GM06990 (cell line): ENCODE data around the gene SLC41A3.
"Not testable (repeated sequence)": the region's sequence is repeated elsewhere in the genome, so short reads cannot be mapped to it uniquely, and the experiment has no call there.

Experiments used
- DNase-seq: peaks from one replicate; pipeline ENCODE4 v3.0.0-alpha.2; 2011; ENCODE audit not compliant: insufficient read length; ENCODE audit errors: extremely low read depth
- H3K27me3 ChIP-seq: replicated peaks from 2 replicates; pipeline ENCODE4 v1.6.0; 2011; ENCODE audit warnings: low read length; ENCODE audit not compliant: control insufficient read depth, insufficient read depth
- H3K36me3 ChIP-seq: 2 replicates; pipeline ENCODE4 v1.5.1; 2011; ENCODE audit warnings: low read length; ENCODE audit not compliant: control insufficient read depth, insufficient read depth
- H3K4me3 ChIP-seq: replicated peaks from 2 replicates; pipeline ENCODE4 v1.5.1; 2011; ENCODE audit warnings: low read depth, mild to moderate bottlenecking, control low read depth, low read length
- TF ChIP-seq, protein P1 (sequence below): IDR thresholded peaks from 2 replicates; pipeline ENCODE4 v1.5.1; 2011; ENCODE audit warnings: low read length, control low read depth, mild to moderate bottlenecking, inconsistent platforms; ENCODE audit not compliant: insufficient read depth, poor library complexity, severe bottlenecking

The SLC41A3 gene

DNA sequence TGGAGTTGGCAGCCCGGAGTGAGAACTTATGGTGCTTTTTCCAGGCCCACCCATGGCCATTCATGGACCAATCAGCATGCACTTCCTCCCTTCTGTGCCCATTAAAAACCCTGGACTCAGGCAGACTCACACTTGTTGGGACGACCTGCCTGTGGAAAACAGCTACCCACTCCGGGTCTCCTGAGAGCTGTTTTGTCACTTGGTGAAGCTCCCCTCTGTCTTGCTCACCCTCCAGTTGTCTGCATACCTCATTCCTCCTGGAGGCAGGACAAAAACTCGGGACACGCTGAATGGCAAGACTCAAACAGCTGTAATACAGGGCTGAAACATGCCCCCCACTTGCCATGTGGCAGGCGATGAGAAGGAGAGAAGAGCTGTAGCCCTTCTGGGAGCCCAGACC, 79.7 kb downstream of the SLC41A3 start:
- Histone ChIP-seq H3K4me3 (no peak overlapping the region), H3K36me3 (peaks cover 6% of the 10 kb centered on the region), H3K27me3 (no peaks in the 10 kb centered on the region)
- TF ChIP-seq, protein P1, sequence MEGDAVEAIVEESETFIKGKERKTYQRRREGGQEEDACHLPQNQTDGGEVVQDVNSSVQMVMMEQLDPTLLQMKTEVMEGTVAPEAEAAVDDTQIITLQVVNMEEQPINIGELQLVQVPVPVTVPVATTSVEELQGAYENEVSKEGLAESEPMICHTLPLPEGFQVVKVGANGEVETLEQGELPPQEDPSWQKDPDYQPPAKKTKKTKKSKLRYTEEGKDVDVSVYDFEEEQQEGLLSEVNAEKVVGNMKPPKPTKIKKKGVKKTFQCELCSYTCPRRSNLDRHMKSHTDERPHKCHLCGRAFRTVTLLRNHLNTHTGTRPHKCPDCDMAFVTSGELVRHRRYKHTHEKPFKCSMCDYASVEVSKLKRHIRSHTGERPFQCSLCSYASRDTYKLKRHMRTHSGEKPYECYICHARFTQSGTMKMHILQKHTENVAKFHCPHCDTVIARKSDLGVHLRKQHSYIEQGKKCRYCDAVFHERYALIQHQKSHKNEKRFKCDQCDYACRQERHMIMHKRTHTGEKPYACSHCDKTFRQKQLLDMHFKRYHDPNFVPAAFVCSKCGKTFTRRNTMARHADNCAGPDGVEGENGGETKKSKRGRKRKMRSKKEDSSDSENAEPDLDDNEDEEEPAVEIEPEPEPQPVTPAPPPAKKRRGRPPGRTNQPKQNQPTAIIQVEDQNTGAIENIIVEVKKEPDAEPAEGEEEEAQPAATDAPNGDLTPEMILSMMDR, result no peak
- no peak for DNase-seq

DNA sequence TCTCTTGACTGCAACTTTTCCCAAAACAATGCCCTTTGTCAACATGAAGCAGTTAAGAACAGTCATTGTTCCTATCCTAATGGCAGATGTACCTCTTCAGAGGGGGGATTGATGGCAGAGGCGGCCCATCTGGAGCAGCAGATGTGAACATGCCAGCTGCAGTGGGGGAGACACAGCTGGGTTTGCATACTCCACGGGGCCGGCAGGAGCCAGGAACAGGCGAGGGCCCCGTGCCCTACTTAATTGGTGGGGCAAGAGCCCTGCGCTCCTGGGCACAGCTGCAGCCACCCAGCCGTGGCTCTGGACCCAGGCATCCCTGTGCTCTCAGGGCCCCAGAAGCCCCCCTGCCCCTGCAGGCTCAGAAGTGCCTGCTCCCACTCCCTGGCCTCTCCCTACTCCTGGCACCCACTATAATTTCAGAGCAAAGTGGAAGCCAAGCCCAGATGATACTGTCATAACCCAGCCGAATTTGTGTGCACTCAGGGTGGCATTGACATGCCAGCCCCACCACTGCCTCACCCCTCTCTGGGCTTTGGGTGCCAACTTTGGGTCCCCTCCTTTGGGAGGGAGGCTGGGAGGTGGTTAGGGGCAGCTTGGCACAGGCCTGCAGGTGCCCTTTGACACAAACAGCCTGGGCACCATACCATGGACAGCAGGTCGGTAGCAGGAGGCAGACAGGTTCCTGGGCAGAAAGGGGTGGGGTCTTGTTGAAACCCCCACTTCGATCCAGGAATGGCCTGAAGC, 80.3 kb downstream of the SLC41A3 start:
- TF ChIP-seq, protein P1, result no peak
- Histone ChIP-seq H3K27me3 (no peaks in the 10 kb centered on the region), H3K36me3 (peaks cover 6% of the 10 kb centered on the region), H3K4me3 (no peak overlapping the region)
- DNase-seq, result no peak

DNA sequence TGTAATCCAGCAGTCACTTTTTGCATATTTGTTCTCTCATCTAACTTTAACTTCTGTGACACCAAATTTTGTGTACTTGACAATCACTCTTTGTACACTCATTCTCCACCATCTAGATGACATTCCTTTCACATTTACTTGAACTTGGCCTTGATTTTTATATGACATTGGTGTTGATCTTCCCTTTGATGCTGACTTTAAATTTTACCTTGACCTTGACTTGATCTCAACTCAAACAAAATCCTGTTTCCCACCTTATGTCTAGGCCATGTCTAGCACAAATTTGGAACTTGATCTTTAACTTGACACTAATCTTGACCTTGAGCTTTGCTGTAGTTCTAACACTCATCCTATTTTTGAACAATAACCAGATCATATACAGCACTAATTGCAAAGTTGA, 81.7 kb downstream of the SLC41A3 start:
- peaks cover 3% of the 10 kb centered on the region; the same call in 1 of the 2 replicates for H3K36me3 ChIP-seq
- no peaks in the 10 kb centered on the region for H3K27me3 ChIP-seq
- TF ChIP-seq, protein P1, result no peak
- no peak for DNase-seq
- no peak overlapping the region for H3K4me3 ChIP-seq

DNA sequence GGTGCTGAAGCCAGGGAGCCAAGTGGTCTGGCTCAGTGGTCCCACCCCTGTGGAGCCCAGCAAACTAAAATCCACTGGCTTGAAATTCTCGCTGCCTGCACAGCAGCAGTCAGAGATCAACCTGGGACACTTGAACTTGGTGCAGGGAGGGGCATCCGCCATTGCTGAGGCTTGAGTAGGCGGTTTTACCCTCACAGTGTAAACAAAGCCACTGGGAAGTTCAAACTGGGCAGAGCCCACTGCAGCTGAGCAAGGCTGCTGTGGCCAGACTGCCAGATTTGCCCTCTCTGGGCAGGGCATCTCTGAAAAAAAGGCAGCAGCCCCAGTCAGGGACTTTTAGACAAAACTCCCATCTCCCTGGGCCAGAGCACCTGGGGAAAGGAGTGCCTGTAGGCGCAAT, 87.2 kb downstream of the SLC41A3 start:
- DNase-seq, H3K27me3 ChIP-seq, H3K4me3 ChIP-seq, H3K36me3 ChIP-seq: not testable (repeated sequence)

DNA sequence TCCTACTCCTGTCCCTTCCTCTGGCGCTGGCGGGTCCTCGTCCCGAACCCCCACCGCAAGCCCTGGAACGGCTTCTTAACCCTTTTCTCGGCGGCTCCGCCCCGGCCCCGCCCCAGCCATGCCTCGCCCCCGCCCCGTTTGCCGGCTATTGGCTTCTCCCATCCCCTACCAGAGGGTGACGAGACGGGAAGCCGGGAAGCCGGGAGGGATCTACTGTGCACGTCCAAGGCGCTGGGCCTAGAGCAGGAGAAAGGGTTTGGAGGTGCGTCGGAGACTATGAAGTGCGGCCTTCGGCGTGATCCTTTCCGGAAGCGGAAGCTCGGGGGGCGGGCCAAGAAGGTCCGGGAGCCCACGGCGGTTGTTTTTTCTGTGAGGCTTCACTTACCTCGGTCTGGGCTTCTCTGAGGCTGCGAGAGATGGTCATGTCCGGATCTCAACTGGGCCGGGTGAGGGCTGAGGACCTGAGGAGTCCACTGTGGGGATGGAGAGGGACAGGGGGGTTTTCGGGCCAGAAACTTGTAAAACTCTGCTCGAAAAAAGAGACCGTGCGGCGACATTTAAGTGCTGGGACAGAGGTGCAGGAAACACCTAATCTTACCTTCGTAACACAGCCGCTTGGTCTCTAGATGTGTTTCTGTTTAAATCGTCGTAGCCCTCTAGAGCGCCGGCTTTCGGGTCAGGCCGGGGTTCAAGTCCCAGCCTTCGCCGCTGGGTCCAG, 93.5 kb downstream of the SLC41A3 start:
- Histone ChIP-seq H3K4me3 (no peak overlapping the region), H3K27me3 (no peaks in the 10 kb centered on the region), H3K36me3 (no peaks in the 10 kb centered on the region)
- TF ChIP-seq, protein P1, result no peak
- DNase-seq, result no peak

DNA sequence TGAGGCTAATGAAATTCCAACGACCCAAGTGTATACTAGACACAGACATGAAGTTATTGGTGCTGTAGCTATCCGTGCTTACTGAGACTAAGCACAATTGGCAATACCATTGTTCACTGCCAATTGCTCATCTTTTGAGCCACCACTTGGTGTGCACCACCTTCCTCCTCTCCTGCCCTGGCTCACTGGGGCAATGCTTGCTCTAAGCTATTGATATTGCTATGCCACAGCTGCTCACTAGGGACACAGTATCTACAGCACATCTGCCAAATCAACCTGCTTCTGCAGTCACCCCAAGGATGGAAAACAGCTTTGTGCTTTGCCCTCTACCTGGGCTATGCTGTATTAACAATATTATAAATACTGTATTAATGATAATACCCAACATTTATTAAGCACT, 99.0 kb downstream of the SLC41A3 start:
- not testable (repeated sequence) for H3K4me3 ChIP-seq, H3K27me3 ChIP-seq, DNase-seq, H3K36me3 ChIP-seq

DNA sequence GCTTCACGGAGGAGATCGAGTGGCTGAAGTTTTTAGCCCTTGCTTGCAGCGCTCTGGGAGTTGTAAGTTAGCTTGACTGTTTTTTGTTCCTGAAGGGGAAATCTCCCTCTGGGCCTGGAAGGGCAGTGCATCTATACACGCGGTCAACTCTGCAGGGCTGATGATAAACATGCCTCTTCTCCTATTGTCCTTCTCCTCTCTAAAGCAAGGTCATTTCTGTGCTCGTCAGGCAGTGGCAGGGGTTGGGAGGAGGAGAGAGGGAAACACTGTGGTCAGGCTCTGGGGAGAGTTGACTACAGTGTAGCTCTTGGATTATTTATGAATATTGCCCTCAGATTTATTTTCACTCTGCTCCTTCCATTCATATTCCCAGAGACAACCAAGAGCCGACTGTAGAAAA, 106.8 kb downstream of the SLC41A3 start:
- not testable (repeated sequence) for H3K27me3 ChIP-seq, H3K36me3 ChIP-seq, DNase-seq, H3K4me3 ChIP-seq

DNA sequence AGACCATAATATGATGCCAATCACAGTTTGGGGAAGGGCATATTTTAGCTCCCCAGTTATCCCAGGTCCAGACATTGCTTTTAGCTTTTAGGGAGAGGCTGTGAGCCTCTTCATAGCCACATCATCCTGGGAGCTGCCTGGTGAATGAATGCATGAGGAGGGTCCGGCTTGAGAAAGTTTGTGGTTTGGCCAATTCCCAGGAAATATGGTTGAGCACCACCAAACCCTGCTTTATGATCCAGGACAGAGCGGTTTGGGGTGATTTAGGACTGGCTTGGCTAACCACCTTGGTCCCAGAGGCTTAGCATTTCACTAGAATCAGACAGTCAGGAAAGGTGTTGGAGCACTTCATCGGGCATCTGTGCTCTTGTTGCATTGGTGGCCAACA, 107.9 kb downstream of the SLC41A3 start:
- not testable (repeated sequence) for H3K27me3 ChIP-seq, H3K4me3 ChIP-seq, DNase-seq, H3K36me3 ChIP-seq

DNA sequence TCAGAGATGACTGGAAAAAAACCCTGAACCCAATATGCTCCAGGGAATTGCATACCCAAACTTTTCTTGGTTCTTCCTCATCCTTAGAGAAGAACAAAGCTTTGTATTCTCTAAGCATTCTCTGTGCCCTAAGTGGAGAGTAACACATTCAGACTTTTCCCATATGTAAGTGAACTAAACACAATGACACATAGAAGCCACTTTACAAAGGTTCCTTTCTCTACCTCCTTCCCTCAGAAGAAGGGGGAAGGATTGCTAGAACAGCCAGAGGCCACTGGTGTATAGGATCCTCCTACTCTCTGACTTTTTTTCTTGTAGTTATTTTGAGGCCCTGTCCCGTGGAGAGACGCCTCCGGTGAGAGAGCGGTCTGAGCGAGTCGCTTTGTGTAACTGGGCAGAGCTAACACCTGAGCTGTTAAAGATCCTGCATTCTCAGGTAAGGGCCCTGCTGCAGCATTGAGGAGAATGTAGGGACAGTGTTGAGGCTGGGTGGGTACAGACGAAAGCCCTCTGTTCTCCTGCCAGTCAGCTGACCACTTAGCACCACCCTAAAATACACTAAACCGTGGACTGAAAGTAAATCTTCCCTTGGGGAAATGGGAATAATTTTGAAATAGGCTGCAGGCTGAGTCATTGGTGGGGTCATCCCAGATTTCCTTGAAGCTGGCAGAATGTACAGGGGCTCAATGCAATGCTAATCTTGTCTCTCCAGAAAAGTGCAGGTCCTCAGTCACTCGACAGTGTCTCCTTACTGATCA, 108.5 kb downstream of the SLC41A3 start:
- not testable (repeated sequence) for H3K36me3 ChIP-seq, DNase-seq, H3K4me3 ChIP-seq, H3K27me3 ChIP-seq
